GM12878 (cell line): Measurements from ENCODE around the gene TOE1. TPM values are rescaled to one million over a fixed set of nuclear protein-coding genes. Genes with fewer than 3 reads are reported as not detected.
"Not testable (repeated sequence)": the region's sequence is repeated elsewhere in the genome, so short reads cannot be mapped to it uniquely, and the experiment has no call there.

Experiments
- ATAC-seq: fragments of 200-7000 bp; cut with Tn5 transposase; 3 replicates; pipeline ENCODE4 v1.9.1; 2020; ENCODE audit warnings: mild to moderate bottlenecking, moderate library complexity
- BruUV-seq: library from RNA; stranded (reverse); fragments of 400-500 nt; replicated peaks from 2 replicates; lab custom pipeline; 2021; lab: Mats Ljungman, UMichigan
- CTCF ChIA-PET: fragments of 300-600 bp; sonication (Branson Sonifier 250); formaldehyde crosslinking; extraction: SDS; loops from one replicate; lab custom pipeline; 2021; ENCODE audit warnings: inconsistent platforms; lab: Yijun Ruan, JAX
- POLR2A ChIA-PET: fragments of 350-600 bp; formaldehyde crosslinking; extraction: SDS; loops from one replicate; lab custom pipeline; 2021; ENCODE audit warnings: inconsistent platforms; lab: Charles Lee
- RAD21 ChIA-PET: fragments of 300-600 bp; sonication (Branson Sonifier 250); formaldehyde crosslinking; loops from one replicate; lab custom pipeline; 2023; ENCODE audit warnings: antibody characterized with exemption; ENCODE audit not compliant: unreplicated experiment; lab: Charles Lee
- SMC1A ChIA-PET: fragments of 300-600 bp; sonication (Branson Sonifier 250); formaldehyde crosslinking; loops from one replicate; lab custom pipeline; 2023; ENCODE audit not compliant: unreplicated experiment, uncharacterized antibody; lab: Charles Lee
- DNase-seq: peaks from one replicate; pipeline ENCODE4 v3.0.0-alpha.2; 2011; ENCODE audit warnings: low read depth, low spot score
- FAIRE-seq: peaks from 3 replicates; lab custom pipeline; 2011; peaks lifted over from hg19 to GRCh38; lab: Jason Lieb, UNC
- H2AFZ ChIP-seq: 2 replicates; pipeline ENCODE4 v1.6.0; 2011; ENCODE audit warnings: low read depth, low read length, control low read depth; ENCODE audit not compliant: control insufficient read depth
- H3K27ac ChIP-seq: 2 replicates; pipeline ENCODE4 v1.5.1; 2011; ENCODE audit warnings: control low read depth; ENCODE audit not compliant: control insufficient read depth, insufficient read depth
- H3K27me3 ChIP-seq, 2 experiments: replicated peaks in 1 of 2; 2 replicates each; pipeline versions ENCODE4 v1.6.0 to v1.6.1; 2011; ENCODE audit warnings: low read length in 1 of 2; ENCODE audit not compliant: control insufficient read depth in 2 of 2, insufficient read depth in 2 of 2
- H3K36me3 ChIP-seq, 2 experiments: 2 replicates each; pipeline ENCODE4 v1.5.1; 2011; ENCODE audit warnings: low read length in 1 of 2; ENCODE audit not compliant: control insufficient read depth in 2 of 2, insufficient read depth in 2 of 2
- H3K4me1 ChIP-seq: 2 replicates; pipeline ENCODE4 v1.6.1; 2011; ENCODE audit warnings: mild to moderate bottlenecking, low read length, moderate library complexity, mixed read lengths; ENCODE audit not compliant: control insufficient read depth, insufficient read depth
- H3K4me2 ChIP-seq: 2 replicates; pipeline ENCODE4 v1.6.0; 2011; ENCODE audit warnings: control low read depth; ENCODE audit not compliant: control insufficient read depth, insufficient read depth
- H3K4me3 ChIP-seq: fragments of 200-600 bp; sonication (generic); 2 replicates; pipeline ENCODE4 v1.5.1; 2016
- H3K79me2 ChIP-seq: 2 replicates; pipeline ENCODE4 v1.6.0; 2011; ENCODE audit warnings: low read length; ENCODE audit not compliant: control insufficient read depth, insufficient read depth
- H3K9ac ChIP-seq: 2 replicates; pipeline ENCODE4 v1.8.0; 2011; ENCODE audit warnings: low read length, control low read depth, mixed read lengths; ENCODE audit not compliant: control insufficient read depth, insufficient read depth
- H3K9me3 ChIP-seq: replicated peaks from 3 replicates; pipeline ENCODE4 v1.5.1; 2011; ENCODE audit warnings: mild to moderate bottlenecking, low read length; ENCODE audit not compliant: control insufficient read depth, insufficient read depth
- H4K20me1 ChIP-seq: 2 replicates; pipeline ENCODE4 v1.6.0; 2011; ENCODE audit not compliant: control insufficient read depth, insufficient read depth
- CEBPB ChIP-seq, 2 experiments: fragments of 150-350 bp in 1 of 2; IDR thresholded peaks; 2 replicates each; pipeline ENCODE4 v1.6.1; 2012 to 2014; ENCODE audit warnings: low read depth in 2 of 2, low read length in 2 of 2, borderline replicate concordance in 1 of 2, inconsistent platforms in 1 of 2
- JUNB ChIP-seq: IDR thresholded peaks from 2 replicates; pipeline ENCODE4 v1.6.1; 2016; ENCODE audit warnings: antibody characterized with exemption, mild to moderate bottlenecking
- SMC3 ChIP-seq: IDR thresholded peaks from 2 replicates; pipeline ENCODE4 v1.6.1; 2011; ENCODE audit warnings: low read length, improper control_type of control experiment, borderline replicate concordance
- WGBS: methylation state at CpG from one replicate; pipeline ENCODE4 v1.1.6; 2016; ENCODE audit warnings: low lambda C conversion rate; ENCODE audit not compliant: insufficient replicate concordance, insufficient coverage; ENCODE audit errors: missing lambda C conversion rate; 5-methylcytosine and 5-hydroxymethylcytosine counted together
- in situ Hi-C: fragments of 300-500 bp; cut with MboI; formaldehyde crosslinking; loops from 9 replicates; pipeline ENCODE4 v1.14.3; 2018; ENCODE audit warnings: mixed read lengths
- intact Hi-C: fragments of 100-400 bp; cut with micrococcal nuclease; formaldehyde crosslinking; loops from one replicate; pipeline ENCODE4 v1.14.2; 2022; ENCODE audit not compliant: unreplicated experiment
- polyA plus RNA-seq, 11 experiments: library from polyadenylated mRNA; depleted of rRNA in 4 of 11; unstranded in 6 of 11; stranded (reverse) in 5 of 11; fragments of >200 nt; fragmentation: Nextera tagmentation in 4 of 11; fragmentation: Illumina TruSeq in 1 of 11; extraction: Ambion mirVana in 4 of 11; extraction: Trizol in 1 of 11; gene quantifications; 1 replicate in 1 of 11; 2 replicates in 10 of 11; pipeline versions ENCODE4 v1.2.1 to v1.2.3, GENCODE V29; 2011 to 2016; ENCODE audit warnings: inconsistent platforms in 2 of 11, missing spikeins in 2 of 11, low read depth in 1 of 11
- total RNA-seq, 4 experiments: library from RNA; depleted of rRNA in 3 of 4; stranded (reverse); fragments of >200 nt in 3 of 4; fragmentation: Illumina TruSeq in 1 of 4; extraction: Trizol in 1 of 4; gene quantifications; 2 replicates each; pipeline versions ENCODE4 v1.2.1 to v1.2.3, GENCODE V29; 2013 to 2021
- TF ChIP-seq, protein P1 (sequence below): fragments of 450-650 bp; IDR thresholded peaks from 2 replicates; pipeline ENCODE4 v1.6.1; 2016; ENCODE audit warnings: mild to moderate bottlenecking, moderate library complexity, borderline replicate concordance

The TOE1 gene
- total and polyA plus RNA-seq, 10 of the 15 experiments (the other 5 are each of a cell fraction or from before 2014, with no cell fraction given), result 22.7 to 38.0 (median 33.3) TPM

DNA sequence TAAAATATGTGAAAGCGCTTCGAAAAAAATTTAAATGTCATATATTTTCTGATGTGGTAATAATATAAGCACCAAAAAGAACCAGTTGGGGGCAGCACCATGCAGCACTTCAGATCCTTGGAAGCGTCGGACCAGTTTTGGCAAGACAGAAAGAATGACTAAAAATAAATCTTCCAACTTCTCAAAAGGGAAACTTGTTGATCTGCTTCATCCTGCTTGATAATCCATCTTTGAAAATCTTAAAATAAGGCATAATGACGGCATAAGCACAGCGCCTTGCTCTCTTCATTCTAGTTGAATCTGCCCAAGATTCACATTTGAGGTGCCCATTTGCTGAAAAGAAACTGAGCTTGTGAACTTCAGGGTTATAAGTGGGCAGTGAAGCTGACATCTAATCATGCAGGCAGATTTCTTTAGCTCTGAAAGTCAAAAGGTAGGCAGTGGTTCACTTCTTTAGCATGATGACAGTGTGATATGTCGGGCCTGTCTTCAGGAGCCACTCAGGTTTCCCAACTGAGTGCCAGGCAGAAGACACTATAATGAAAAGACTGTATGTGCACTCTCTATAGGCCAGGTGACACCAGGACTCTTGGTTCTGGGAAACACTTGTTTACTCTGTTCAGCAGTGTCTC lies 20.0 kb downstream of the TOE1 start (continued):
- TF ChIP-seq, protein P1, sequence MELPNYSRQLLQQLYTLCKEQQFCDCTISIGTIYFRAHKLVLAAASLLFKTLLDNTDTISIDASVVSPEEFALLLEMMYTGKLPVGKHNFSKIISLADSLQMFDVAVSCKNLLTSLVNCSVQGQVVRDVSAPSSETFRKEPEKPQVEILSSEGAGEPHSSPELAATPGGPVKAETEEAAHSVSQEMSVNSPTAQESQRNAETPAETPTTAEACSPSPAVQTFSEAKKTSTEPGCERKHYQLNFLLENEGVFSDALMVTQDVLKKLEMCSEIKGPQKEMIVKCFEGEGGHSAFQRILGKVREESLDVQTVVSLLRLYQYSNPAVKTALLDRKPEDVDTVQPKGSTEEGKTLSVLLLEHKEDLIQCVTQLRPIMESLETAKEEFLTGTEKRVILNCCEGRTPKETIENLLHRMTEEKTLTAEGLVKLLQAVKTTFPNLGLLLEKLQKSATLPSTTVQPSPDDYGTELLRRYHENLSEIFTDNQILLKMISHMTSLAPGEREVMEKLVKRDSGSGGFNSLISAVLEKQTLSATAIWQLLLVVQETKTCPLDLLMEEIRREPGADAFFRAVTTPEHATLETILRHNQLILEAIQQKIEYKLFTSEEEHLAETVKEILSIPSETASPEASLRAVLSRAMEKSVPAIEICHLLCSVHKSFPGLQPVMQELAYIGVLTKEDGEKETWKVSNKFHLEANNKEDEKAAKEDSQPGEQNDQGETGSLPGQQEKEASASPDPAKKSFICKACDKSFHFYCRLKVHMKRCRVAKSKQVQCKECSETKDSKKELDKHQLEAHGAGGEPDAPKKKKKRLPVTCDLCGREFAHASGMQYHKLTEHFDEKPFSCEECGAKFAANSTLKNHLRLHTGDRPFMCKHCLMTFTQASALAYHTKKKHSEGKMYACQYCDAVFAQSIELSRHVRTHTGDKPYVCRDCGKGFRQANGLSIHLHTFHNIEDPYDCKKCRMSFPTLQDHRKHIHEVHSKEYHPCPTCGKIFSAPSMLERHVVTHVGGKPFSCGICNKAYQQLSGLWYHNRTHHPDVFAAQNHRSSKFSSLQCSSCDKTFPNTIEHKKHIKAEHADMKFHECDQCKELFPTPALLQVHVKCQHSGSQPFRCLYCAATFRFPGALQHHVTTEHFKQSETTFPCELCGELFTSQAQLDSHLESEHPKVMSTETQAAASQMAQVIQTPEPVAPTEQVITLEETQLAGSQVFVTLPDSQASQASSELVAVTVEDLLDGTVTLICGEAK, result no peak
- TF ChIP-seq SMC3 (peak; percentile 76), JUNB (no peak), CEBPB (IDR thresholded peaks at IDR 0.05; ENCODE audit: borderline replicate concordance in 1 of 2, low read depth in 2 of 2, low read length in 2 of 2) (no peak)

DNA sequence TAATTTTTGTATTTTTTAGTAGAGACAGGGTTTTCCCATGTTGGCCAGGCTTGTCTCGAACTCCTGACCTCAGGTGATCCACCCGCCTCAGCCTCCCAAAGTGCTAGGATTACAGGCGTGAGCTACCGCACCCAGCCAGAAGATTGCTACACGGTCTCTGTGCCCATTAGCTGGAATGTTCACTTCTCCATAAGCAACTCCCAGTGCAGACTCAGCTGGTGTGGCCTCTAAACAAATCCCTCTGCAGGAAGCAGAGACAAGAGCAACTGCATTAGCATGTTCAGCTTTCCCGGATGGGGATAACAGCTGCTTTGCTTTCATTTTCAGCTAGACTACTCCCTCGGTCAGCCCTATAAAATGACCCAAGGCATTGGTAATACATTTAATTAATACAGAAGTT lies 21.0 kb downstream of the TOE1 start:
- POLR2A ChIA-PET, result interaction anchor here (0.6 to 4.8 kb wide), 2 partner anchors 14 to 131 kb away, joined by 4 to 31 read pairs; partner anchors contain the start of gene TESK2
- BruUV-seq, result not testable (repeated sequence)

More for the DNA sequence above, 21.0 kb downstream of the TOE1 start:
- peaks cover 10% of the 10 kb centered on the region for H3K4me1 ChIP-seq
- WGBS, result 88% methylated on average over 7 of the region's 7 CpGs
- ATAC-seq, H3K36me3 ChIP-seq, H3K9me3 ChIP-seq, DNase-seq, H3K27ac ChIP-seq, FAIRE-seq, H3K27me3 ChIP-seq, H3K79me2 ChIP-seq, H3K9ac ChIP-seq, H4K20me1 ChIP-seq, H2AFZ ChIP-seq, H3K4me2 ChIP-seq, H3K4me3 ChIP-seq: not testable (repeated sequence)
- ChIA-PET SMC1A (interaction anchor here (0.7 to 11.6 kb wide), 12 partner anchors 12 to 209 kb away, joined by 3 to 369 read pairs (median 6); partner anchors contain the start of genes CCDC163, MMACHC, MUTYH and TESK2), RAD21 (interaction anchor here (0.9 to 13.5 kb wide), 12 partner anchors 14 to 347 kb away, joined by 3 to 319 read pairs (median 4); partner anchors contain the start of genes CCDC163, MMACHC, MUTYH and TESK2), CTCF (interaction anchor here (0.9 to 11.7 kb wide), 16 partner anchors 8 to 343 kb away, joined by 3 to 508 read pairs (median 6); partner anchors contain the start of genes CCDC163, MMACHC, MUTYH and TESK2)
- intact Hi-C loops (loop anchor here (1.0 to 5.0 kb wide), 2 partner anchors 132 to 211 kb away; no protein-coding TSS in a partner anchor), in situ Hi-C loops (loop anchor here (5.0 kb wide), 1 partner anchor 131 kb away; the partner anchor contains the start of gene TESK2)
